Cortex of kidney (tissue), 1 donor: Measurements from ENCODE around the gene ZFYVE21.

Experiments
- DNase-seq: peaks from one replicate; lab custom pipeline; 2025; lab: John Stamatoyannopoulos, UW

Gene ZFYVE21

GRCh38 chr14:103737432-103738045 is 21.9 kb downstream of the ZFYVE21 start:
- DNase-seq, result no peak

DNA sequence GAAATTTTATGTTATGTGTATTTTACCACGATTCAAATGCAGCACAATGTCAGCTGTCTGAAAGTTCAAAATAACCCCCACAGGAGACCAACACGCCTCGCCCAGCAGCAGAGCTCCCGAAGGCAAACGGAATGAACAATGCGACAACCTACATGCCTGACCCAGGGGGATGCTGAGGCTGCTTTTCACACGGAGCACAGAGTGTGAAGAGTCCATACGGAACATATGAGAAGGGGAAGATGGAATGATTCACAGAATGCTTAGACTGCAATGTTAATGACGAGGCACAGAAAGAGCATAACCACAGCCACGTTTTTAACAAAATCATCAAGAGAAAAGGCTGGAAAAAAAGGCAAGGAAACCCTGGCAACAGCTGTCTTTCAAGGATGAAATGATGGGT is 22.6 kb downstream of the ZFYVE21 start:
- DNase-seq, result no peak

DNA sequence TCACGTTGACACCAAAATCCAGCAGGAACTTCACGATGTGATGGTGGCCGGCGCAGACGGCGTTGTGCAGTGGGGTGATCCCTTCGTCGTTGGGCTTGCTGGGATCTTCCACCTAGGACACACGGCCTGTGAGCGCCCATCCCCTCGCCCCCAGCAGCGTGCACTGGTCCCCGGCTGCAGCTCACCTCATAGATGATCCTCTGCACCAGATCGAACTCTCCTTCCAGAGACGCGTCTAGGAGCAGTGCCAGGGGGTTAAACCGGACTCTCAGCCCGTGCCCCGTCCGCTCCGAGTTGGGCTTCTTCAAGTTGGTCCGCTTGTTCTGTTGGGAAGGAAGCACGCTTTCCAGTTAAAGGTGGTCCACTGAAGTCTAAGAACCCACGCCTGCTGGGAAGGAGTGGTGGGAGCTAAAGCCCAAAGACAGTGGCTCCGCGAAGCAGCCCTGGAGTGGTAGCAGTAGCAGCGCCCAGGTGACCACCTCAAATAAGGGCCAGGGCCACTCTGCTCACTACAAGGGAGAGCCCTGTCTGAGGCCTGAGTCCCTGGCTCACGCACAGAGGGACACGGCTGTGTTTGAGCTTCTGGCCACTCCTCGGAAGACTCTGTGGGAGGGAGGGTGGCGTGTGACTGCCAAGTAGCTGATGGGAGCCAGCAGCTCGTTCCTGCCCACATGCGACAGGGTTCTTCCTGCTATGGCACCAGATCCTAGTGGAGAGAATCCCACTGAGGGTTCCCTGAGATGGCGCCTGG is 23.3 kb downstream of the ZFYVE21 start:
- no peak for DNase-seq

GRCh38 chr14:103739466-103739792 is 23.8 kb downstream of the ZFYVE21 start:
- no peak for DNase-seq

DNA sequence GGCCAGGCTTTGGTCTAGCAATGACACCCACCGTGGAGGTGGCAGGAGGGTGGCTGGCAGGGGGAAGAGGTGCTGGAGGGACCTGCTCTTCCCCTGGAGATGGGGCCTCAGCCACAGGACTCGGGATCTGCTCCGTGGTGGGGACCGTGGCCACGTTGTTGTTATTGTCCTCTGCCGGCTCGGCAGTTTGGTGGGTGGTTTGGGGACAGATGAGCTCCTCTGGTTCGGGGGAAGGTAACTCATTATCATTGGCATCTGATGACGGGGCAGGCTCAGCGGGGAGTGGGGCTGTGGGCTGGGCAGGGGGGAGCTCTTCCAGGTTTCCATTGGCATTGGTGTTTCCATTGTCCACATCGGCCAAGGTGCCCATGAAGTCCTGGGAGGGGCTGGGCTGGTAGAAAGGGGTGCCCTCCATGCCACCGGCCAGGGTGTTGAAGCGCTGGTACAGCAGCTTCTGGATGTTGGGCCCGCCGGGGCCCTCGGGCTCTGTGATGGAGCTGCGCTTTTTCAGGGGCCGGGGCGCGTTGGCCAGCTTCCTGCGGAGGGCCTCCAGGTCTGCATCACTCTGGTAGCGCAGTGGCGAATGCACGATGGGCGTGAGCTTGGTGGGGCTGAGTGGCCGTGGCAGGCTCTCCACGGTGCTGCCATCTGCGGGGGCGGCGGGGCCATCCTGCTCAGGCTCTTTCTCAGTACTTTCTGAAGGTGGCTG is 24.3 kb downstream of the ZFYVE21 start:
- DNase-seq, result no peak

DNA sequence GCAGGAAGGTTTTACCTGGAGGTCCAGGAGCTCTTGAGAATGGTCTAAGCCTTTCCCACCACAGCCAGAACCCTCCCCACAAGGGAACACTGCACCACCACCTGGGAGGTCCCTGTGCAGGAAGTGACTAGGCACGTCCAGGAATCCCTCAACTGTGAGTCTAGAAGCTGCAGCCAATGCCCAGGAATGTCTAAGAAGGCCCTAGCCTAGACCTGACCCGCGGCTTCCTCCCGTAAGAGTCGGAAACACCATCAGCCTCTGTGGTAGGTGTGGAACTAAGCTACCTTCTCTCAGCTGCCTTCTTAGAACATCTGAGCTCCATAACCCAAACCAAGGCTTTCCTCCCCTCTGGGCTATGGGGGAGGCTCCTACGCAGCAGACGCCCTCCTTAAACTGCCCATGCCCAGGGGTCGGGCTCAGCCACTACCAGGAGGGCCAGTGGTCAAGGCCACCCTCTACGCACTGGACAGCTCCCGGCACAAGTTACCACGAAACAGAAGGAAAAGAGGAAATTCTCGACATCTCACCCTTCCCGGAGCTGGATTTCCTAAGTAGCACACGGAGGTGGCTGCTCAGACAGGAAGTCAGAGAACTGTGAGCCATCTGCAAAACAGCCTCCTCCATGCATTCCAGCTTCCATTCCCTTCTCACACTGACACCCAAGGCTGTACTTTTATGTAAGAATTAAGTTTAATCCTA is 25.5 kb downstream of the ZFYVE21 start:
- DNase-seq, result no peak

- no peak for DNase-seq
Observed at GRCh38 chr14:103741876-103742275, 26.3 kb downstream of the ZFYVE21 start.

DNA sequence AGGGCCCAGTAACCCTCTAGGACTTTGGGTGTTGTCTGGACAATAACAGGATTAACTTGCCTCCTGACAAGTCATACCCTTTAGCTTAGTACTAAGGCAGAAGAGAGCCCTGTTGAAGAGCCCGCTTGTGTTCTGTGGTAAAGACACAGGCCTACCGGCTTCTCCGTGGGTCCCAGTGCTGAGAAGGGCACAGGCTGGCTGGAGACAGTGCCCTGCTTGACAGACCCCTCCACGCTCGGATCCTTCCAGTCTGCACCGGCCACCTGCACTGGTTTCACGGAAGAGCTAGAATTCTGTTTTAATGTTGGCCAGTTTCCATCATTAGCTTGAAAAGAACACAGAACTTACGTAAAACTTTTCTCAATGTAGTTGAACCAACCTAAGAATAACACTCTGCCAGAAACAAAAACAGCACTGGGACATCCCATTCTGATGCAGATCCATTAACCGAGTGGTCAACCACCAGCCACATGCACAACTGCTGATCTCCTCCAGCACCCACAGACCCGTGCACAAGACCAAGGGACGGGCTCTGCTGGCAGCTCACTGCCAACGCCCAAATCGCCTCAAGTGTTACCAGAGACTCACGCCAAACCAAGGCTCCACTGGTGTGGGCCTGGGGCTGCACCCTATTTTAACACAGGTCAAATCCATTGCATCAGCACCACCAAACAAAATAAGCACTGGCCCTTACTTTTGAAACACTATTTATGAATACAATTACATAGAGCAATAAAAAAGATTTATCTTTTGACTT is 27.1 kb downstream of the ZFYVE21 start:
- no peak for DNase-seq

- DNase-seq, result no peak
Observed at GRCh38 chr14:103743691-103744090, 28.1 kb downstream of the ZFYVE21 start.

DNA sequence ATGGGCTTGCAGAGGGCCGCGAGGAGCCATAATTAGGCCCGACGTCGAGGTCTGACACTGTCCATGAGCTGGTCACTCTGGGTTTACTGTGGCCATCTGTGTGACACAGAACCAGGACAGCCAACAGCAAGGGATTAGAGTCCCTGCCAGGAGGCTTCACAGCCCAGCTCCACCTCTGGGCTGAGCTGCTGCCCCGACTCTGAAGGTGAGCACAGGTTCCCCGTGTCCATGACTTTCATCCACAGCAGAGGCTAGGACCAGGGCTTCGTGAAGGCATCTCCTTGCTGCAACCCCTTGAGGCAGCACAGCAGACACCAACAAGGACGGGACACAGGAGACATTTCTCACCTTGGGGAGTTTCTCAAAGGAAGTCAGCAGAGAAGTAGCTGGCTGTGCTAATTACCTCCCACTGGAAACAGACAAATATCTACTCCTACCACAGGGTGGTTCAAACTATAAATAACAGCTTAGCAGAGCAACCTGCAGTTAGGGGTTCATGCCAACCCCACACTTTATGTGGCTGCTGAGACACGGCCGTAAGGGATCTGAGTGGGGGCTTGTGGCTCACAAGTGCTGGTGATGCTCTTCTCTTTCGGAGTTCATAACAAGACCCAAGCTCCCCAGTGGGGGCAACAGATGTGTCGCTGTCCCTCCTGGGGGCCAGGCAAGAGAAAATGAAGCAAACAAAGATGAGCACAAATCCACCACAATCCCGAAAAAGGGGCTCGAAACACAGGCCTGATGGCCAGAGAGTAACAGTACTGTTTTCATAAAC is 29.2 kb downstream of the ZFYVE21 start:
- no peak for DNase-seq

- DNase-seq, result no peak
Observed at GRCh38 chr14:103745424-103745823, 29.8 kb downstream of the ZFYVE21 start.

DNA sequence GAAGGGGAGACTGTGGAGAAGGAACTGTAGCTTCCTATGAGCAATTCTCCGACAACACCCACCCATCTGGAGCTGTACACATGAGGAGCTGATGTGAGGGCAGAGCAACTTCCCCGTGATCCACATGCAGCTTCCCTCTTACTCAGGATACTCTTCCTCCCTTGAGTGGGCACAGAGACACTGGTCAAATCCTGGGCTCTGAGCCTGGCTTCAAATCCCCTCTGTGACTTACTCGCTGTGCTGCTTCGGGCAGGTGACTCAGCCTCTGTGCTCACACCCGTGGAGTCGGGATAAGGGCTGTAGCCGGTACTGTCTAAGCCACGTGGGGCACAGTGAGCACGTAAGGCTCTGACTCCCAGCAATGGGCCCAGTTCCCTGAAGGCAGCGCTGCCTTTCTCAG is 31.1 kb downstream of the ZFYVE21 start:
- DNase-seq, result no peak

GRCh38 chr14:103748534-103748857 is 32.9 kb downstream of the ZFYVE21 start:
- no peak for DNase-seq

DNA sequence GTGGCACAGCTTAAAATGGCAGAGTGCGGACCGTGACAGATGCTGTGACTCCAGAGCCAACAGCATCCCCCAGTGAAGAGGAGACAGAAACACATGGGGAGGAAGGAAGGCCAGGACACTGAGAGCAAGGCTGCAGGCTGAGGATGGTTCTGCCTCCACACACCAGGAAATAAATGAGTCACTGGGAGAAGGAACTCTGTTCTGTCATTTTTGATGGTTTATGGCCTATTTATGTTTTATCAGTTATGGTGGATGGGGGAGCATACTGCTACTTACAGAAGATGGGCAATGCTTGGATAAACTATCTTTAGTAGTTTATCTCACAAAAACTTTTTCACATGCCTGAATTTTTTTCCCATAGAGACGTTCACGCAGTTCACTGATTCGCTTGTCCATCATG is 33.8 kb downstream of the ZFYVE21 start:
- DNase-seq, result no peak

DNA sequence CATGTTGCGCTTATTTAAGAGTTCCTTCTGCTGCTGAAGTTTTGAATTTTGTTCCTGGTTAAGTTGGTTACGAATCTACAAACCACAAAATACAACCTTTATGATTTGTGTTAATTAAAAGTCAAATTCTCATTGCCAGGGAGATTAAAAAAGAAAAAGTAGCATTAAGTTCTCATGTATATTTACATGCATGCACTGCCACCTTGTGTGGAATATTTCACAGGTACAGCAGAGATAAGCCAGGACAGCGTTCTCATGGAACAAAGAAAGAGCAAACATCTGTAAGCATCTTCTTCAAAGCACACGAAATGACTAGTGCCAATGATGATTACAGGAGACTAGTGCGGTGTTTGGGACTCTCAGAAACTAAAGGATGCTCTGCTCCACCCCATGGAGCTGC is 34.2 kb downstream of the ZFYVE21 start:
- DNase-seq, result no peak

DNA sequence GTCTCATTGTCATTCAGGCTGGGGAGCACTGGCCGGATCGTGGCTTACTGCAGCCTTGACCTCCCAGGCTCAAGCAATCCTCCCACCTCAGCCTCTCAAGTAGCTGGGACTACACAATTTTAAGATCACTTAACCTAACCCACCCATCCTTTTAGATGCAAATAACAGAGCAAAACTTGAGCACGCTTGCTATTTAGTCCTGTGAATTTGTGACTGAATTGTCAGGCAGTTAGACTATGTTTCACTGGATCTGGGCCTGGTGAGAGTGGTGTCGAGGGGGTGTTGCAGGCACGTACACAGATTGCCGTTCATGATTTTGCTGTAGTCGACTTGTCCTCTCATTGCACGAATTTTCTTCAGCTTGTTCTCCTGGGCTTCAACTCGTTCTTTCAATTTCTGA is 38.2 kb downstream of the ZFYVE21 start:
- DNase-seq, result no peak

DNA sequence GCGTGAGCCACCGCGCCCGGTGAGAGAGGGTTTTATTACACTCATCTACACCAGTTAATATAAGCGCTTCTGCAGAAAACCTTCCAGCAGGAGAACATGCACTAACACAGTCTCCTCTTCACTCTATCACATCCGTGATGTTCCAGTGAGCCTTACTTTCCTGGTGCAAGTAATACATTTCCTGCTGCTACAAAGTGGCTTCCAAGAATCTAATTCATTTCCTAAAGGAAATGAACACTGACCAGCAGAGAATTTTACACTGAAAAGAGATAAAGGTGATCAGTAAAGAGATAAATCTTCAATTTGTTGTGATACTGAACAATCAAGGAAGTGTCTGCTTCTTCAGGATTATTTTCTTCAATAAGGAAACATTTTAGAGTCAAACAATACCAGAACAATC is 39.5 kb downstream of the ZFYVE21 start:
- DNase-seq, result no peak

DNA sequence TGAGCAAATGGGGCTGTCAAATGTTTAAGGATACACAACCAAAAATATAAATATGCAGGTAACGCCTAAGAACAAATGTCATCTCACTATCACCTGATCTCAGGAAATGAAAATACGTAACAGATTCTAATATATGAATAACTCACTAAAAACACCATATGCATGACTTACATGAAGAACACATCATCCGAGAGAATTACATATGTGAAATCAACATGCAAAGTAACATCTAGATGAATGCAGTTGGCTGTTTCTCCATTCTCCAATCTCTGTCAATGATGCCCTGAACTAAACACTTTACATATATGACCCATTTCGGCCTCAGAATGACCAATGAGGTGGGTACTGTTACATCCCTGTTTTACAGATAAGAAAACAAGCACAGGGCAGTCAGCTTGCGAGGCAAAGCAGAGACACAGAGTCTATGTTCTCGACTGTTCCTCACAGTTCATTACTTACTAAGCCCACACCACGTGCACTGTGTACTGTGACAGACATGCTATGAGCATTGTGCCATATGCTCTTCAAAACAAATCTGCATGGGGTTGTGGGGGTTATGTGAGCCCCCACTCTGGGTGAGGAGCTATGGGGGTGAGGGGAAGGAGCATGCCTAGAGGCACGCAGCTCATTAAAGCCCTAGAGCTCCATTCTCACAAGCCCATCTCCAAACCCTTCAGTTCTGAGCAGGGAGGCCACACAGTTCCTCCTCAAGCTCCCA is 42.6 kb downstream of the ZFYVE21 start:
- no peak for DNase-seq

GRCh38 chr14:103762036-103762435 is 46.4 kb downstream of the ZFYVE21 start:
- DNase-seq, result no peak

DNA sequence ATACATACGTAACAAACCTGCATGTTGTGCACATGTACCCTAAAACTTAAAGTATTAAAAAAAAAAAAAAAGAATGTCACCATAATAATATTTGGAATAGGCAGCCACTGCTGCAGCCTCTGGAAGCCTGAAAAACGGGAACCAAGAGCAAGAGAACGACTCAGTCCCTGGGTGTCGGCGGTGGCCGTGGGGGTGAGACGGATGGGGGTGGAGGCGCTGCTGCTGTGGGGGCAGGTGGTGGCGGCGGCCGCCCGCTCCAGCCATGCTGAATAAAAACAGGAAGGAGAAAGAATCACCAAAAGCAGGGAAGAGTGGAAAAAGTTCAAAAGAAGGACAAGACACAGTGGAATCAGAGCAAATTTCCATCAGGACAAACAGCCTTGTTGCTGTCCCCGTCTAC is 46.9 kb downstream of the ZFYVE21 start:
- DNase-seq, result no peak
